ENCODE results near the gene LRRC8C.
A peak's percentile ranks its signal among the peaks of the same experiment; 100 is the strongest.
"Not testable (repeated sequence)": the region's sequence is repeated elsewhere in the genome, so short reads cannot be mapped to it uniquely, and the experiment has no call there.

Gene LRRC8C

DNA sequence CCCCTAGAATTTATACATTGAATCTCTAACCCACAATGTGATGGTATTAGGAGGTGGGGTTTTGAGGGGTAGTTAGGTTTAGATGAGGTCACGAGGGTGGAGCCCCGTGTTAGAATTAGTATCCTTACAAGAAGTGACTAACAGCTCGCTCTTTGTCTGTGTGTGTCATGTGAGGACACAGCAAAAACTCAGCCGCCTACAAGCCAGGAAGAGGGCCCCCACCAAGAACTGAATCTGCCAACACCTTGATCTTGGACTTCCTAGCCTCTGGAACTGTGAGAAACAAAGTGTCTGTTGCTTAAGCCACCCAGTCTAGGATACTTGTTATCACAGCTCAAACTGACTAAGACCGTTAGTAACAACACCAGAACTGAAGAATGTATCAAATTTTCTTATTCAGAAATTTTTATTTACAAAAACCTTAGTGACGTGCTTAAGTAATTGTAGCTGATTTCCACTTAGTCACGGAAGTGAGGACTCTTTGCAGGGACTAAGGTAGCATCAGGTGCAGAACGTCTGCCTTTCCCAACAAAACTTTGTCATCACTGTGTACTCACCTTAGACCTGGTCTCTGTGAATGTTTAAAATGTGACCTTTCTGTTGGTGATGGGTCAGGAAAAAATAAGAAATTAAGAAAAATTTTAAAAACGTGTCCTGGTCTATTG is 24.5 kb upstream of the LRRC8C start:
- DNase-seq, result peak; percentile 69 to 79

DNA sequence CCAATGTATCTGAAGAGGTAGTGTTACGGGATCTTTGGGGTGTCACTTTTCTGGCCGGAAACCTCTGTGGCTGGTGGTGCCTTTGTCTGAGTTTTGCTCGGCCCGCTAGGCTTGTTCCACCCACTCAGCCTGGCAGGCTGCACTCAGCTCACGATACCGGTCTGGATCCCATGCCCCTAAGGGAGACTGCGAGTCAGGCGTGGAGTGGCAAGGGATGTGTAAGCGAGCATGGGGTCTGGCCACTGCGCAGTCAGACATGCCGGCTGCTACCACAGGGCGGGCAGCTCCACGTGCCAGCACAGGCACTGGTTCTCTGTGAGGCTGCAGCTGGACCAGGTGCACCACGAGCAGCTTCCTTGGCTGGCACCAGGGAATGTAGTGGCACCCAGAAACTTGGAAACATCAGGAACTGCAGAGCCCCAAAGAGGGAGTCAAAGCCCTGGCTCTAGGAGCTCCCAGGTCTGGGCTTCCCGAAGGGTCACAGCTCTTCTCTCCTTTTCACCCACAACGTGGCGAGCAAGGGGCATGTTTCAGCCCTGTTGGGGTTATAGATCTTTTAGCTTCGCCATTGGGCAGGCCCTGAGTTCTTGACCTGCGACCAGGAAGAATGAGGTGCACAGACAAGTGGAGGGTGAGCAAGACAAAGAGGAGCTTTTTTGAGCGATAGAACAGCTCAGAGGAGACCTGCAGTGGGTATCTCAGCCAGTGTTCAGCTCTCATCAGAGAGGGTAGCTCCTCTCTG is 23.8 kb upstream of the LRRC8C start:
- peak; percentile 64 to 66 for DNase-seq

DNA sequence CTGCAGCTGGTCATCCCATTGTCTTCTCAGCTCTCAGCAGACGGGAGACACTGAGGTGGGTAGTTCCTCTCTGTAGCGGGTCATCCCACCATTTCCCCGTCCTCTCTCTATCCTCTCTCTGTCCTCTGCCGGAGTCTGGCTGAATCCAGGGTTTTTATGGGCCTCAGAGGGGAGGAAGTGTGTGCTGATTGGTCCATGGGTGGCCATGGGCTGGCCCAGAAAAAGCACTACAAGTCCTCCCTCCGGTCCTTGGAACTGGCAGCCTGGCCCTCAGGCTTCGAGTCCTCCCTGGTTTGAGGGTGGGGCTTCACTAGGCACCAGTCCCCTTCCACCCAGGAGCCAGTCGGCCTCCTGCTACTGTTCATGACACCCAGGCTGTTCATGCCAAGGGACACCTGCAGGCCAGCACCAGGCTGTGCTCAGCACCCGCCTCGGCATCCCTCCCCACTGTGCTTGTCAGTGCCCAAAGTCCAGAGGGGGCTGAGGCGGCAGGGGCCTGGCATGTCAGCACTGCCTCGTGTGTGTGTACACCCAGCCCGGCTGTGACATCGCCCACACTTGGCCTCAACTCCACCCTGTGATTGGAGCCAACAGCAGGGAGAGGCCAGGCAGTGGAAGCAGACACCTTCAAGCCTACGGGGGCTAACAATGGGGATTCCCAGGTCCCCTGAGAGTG is 23.0 kb upstream of the LRRC8C start:
- DNase-seq, result peak; percentile 48 to 53

DNA sequence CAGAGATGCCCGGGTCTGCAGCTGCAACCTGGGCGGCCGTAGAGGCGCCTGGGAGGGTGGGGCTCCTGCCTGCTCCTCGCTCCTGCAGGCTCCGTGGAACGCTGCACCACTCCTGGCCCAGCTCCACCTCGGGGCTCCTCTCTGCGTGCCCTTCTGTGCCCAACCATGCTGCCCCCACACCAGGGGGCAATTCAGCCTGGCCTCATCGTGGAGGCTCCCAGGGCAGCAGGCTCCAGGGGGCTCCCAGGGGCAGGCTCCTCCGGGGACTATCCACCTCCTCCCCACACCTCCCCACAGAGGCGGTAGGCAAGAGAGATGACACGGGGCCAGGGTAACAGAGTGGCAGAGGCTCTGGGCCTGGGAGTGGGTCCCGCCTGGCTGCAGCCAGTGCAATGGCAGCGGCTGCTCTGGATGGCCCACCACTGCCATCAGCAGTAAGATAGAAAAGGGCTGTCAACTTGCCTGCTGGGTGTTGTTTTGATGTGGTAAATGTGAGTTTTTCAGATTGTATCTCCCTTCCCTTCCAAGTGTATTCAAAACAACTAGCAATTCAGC is 22.4 kb upstream of the LRRC8C start:
- DNase-seq, result peak in 1 of 2 donors; percentile 49

DNA sequence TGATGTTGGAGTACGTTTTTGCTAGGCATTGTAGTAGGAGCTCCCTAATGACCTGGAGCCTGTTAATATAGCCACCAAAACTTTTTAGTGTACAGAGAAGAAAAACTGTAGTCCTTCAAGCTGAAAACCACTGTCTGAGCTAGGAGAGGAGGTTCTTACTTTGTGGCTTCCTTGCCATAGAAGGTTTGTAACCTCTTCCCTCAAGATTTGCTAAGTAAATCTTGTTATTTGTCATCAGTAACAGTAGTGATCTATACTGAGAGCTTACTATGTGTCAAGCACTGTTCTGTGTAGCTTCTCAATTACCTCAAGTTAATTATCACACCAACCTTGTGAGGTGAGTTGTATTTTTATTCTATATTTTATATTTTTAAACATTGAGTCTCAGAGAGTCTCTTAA is 21.2 kb upstream of the LRRC8C start:
- DNase-seq, result no peak

DNA sequence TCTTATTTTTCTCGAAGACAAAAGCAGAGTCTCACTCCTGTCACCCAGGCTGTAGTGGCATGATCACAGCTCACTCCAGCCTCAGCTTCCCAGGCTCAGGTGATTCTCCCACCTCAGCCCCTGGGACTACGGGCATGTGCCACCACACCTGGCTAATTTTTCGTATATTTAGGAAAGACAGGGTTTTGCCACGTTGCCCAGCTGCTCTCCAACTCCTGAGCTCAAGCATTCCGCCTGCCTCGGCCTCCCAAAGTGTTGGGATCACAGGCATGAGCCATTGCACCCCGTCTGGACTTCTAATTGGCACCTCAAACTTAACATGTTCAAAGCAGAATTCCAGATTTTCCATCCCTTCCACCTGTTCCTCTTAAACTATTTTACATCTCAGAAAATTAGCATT is 19.0 kb upstream of the LRRC8C start:
- DNase-seq, result no peak

DNA sequence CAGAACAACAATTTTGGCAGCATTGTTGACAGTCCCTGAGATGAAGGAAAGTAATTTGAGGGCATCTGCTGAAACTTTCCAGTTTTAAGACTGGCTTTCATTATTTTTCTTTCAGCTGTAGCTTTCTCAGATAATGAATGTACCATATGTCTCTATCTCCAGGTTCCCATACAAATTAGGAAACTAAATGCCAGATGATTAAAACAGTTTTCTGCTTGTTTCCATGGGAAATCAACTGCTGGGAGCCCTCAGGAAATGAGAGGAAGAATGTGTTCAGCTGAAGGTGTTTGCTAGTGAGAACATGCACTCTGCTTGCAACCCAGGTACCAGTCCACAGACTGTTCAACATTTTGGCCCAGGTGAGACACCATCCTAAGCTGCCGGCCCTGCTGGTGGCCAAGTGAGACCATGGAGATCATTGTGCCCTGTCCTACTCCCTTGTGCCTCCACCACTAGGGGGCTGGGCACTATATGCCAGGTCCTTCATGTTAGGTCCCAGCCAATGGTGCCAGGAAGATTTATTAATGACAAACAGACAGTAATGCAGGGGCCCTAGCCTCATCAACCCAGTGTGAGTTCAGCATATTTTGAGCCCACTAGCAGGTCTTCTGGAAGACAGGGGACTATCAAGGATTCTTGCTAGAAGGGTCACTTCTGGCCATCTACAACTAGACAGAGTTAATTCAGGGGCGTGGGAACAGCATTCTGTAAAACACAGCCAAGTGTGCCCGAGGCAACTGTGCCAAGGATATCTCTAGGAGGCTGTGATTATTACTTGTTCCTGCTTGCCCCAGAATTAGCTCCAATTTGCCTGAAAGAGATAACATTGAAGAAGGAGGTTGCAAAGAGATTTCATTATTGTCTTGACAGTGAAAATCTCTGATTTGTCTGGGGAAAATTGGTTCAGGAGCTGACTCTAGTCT is 17.0 kb upstream of the LRRC8C start:
- DNase-seq, result peak in 1 of 2 donors; percentile 43

DNA sequence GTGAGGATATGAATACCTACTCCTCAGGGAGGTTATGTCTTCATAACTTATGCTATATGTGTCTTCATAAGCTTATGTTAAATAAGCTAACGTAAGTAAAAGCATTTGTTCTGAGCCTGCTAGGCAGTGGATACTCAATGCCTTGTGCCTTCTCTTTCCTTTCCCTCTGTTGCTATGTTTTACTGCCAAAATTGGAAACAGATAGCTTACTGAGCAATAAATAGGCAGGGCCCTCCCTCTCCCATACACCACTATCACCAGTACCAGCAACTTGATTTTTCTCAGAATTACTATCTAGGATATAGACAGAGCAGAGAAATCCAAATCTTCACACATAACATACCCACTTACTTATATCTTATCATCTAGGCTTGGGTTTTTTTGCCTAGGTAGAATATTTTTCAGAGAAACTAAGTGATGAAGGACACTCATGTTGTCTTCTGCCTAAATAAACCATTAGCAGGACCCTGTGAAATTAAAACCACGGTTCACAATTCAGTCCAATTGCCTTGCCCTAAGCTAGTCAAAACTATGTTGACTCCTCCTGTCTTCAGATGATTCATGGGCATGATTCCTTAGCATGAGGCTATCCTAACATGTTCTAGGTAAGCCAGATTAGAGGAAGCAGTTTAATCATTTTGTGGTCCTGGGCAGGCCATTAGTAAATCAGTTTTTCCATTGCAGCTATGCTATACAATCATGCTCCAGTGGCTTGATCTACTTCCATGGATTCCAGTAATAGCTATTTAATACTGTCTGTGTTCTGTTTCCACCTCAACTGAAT is 15.9 kb upstream of the LRRC8C start:
- no peak for DNase-seq

DNA sequence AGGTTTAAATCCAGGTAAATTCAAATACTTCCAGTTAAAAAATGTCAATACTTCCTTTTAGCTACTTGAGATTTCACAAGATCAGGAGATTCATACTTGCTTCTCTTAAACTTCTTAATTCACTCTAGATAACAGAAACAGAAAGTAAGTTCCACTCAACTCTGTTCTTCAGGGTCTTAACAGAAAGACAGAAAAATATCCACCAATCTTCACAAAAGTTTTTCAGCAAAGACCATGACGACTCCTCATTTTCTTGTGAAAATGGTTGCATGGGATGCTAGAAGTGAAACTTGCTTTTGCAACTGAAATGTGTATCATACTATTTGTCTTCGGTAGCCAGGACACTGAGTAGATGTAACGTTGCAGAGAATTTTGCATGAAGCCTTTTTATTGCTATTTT is 12.3 kb upstream of the LRRC8C start:
- DNase-seq, result no peak

DNA sequence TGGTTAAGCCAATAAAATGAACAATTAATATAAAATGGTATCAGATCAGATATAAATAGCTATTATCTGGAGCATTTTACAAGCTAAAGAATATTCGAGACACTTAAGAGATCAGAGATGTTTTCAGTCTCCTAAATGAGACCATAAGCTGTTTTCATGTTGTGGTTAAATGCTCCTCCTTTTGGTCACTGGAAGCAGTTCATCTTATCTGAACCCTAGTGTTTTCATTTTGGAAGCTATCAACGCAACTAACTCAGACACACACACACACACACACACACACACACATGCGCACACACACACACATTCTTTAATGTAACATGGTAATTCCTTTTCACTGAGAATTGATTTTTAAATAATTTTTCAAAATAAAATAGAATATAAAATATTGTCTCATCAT is 10.0 kb upstream of the LRRC8C start:
- no peak for DNase-seq

DNA sequence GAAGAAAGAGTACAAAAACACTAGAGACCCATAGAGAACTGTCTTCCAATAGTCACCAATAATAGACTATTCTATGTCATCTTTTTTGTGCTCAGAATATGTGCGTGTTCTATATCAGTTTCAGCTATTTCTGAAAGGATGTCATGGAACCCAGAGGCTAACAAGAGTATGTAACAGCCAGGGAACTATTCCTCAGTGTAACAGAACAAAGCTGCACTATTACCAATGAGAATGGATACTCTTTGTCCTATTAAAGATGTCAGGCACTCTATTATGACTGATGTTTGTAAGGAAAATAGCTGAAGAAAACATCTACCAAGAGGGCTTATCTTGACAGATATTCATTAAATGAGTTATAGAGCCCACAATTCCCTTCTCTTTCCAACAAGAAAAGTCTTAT is 8.6 kb upstream of the LRRC8C start:
- no peak for DNase-seq

DNA sequence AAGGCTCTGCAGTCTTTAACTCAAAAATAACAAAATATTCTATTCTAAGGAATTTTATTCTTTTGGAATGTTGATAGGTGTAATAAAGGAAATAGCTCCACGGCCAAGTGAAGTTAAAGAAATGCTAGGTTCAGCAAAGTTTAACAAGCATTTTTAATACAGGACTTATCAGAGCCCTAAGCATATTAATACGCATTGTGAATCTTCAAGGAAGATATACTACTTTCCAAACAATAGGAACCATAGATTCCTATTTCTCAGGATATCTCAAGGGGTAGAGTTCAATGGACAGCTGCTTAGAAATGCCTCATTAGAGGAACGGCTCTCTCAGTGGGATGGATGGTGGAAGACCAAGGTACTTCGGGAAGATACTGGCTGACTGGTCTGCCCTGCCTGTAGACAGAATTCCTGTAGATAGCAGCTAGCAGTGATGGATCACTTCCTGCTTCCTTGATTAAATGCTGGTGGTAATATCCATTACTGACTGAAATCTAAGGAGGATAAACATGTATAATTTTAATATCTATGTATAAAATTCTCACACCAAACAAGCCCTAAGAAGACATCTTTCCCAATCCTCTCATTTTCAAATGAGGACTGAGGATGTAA is 8.1 kb upstream of the LRRC8C start:
- no peak for DNase-seq

DNA sequence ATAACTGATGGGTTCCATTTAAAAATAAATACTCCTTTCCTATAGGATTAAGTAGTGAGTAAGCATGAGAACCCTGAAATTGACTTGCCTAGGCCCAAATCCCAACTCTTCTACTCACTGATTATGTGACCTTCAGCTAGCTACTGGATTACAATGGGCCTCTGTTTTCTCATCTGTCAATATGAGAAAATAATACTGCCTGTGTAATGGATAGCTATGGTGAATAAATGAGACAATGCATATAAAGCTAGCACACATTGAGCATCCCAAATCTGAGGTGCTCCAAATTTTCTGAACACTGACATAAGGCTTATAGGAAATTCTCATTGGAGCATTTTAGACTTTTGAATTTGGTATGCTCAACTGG is 5.3 kb upstream of the LRRC8C start:
- DNase-seq, result no peak

DNA sequence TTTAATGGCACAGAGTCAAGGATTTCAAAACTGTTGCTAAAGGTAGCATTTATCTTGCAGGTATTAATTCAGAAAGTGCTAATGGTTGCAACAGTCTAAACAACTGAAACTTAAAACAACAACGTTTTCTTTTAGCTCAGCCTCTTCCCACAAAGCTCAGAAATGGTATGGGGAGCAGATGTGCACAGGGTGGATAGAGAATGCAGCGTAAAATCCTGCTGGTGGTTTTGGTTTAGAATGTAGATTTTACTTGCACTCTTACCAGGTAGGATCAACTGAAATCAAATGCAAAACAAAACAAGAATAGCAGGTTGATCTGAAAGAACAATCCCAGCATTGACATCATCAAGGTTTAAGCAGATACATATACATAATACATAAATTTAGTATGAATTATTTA is 3.8 kb upstream of the LRRC8C start:
- no peak for DNase-seq

DNA sequence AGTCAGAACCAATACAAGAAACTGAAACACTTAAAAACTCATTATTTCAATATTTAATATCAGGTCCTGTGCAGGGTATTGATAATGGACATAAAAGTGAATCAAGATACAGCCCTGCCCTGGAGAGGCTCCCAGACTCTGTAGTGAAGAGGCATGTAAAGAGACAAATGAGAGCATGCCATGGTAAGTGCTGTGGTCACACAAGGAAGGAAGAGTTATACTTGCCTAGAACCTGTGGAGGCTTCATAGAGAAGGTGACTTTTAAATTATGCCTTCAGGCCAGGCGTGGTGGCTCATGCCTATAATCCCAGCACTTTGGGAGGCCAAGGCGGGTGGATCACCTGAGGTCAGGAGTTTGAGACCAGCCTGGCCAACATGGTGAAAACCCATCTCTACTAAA is 3.3 kb upstream of the LRRC8C start:
- DNase-seq, result not testable (repeated sequence)

DNA sequence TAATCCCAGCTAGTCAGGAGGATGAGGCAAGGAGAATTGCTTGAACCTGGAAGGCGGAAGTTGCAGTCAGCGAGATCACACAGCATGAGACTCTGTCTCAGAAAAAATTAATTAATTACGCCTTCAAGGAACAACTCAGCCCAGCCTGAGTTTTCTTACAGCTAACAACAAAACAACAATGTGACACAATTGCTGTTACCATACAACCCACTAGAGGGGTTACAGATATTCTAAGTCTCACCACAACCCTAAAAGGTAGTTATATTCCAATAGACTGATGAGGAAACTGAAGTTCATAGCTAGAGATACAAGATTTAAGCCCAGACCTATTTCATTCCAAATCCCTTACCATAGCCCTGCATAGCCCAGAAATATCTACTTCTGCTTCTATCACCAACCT is 2.9 kb upstream of the LRRC8C start:
- no peak for DNase-seq

DNA sequence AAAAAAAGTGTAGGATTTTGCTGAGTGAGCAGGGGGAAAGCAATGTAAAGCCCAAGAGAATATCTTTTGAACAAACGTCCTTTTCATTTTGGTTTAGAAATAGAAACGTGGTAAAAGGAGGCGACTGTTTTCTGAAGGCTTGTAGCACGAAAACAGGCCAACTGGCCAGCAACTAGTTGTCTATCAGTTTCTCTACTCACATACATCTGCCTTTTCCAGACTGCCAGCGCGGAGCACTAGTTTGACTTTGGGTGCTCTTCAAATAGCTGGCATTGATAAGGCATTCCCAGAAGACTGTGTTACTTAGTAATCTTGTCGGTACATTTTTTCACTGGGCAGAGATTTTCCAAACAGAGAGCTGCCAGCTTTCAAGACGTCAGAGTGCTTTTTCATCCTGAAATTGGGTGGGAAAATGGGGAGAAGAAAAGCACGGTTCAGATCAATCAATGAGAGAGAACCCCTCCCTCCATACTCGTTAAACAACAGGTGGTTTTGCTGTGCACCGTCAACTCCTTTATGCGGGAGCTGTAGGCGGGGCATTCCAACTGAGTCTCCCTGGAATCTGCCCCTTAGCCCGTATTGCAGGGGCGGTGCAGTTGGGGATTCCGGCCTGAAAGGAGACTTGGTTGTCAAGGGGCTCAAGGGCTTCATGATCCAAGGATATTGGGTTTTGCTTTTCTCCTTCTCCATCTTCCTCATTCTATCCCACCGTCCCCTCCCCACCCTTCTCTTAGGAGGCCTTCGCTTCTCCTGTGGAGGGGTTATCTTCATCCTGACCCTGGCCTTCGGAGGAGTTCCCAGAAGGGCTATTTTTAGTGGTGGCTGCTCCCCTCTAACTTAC is 884 bp upstream of the LRRC8C start:
- no peak for DNase-seq

DNA sequence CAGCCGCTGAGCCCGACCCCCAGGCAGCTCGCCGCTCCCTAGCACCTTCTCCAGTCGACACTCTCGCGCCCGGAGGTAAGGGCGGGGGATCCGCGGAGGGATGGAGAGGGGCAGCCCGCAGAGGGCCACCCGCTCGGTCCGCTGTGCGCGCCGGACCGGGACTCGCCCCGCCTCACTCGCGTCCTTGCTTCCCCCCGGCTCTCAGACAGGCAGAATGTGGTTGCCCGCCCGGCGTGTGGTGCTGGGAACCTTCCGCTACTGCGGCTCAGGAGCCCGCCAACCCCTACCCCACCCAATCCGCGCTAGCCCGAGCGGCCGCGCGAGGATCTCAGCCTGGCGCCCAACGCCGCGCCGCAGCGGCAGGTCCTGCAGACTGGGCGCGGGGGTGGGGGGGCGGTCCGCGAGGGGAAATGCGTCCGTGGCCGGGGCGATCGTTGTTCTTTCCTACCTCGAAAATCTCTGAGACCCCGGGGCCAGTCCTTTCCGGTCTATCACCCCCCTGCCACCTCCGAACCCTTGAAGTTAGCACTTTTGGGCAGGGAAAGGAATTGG is 404 bp downstream of the LRRC8C start:
- DNase-seq, result peak; percentile 52 to 66

DNA sequence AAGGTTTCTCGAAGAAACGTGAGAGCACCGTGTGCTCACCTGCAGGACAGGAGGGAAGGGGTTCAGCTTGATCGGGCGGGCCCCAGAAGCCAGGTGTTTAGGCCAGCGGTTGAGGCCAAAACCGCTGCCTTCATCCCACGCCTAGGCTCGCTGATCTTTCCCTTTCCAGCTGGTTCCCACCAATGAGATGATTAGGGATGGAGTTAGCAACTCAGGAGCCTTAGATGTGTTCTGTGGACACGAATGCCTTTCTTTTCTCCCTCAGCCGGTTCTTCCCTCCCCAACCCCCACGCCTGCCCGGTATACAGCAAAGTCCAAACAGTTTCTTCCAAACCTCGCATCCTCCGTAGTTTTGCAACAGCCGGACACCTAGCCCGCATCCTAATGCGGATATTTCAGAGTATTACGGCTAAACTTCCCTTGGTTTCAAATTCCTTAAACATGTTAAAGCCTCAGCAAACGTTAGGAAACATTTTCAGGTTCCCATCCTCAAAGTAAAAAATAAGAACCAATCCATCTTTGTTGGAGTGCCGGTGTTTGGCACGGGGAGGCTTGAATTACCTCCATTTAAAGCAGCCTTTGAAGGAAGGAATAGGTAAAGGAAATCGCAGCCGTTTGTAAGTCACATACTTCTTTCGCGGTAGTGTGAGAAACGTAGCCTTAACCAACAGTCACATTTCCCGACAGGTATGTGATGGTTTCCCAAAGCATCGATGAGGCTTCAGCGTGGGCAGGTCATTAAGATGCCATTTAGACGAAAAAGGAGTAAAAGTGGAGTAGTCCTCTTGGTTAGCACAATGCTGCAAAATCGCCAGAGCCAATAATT is 1.1 kb downstream of the LRRC8C start:
- DNase-seq, result peak; percentile 44 to 50
